D721Med (cell line): ENCODE measurements around the gene NME8.

Source experiments
- DNase-seq: peaks from one replicate; pipeline ENCODE4 v3.0.0; 2011; ENCODE audit warnings: low spot score; ENCODE audit not compliant: insufficient read length
- FAIRE-seq: peaks from 2 replicates; lab custom pipeline; 2011; peaks lifted over from hg19 to GRCh38; lab: Jason Lieb, UNC
- TF ChIP-seq, protein P1 (sequence below): IDR thresholded peaks from 2 replicates; pipeline ENCODE4 v1.5.1; 2012; ENCODE audit warnings: mild to moderate bottlenecking, control low read depth; ENCODE audit not compliant: insufficient read depth; ENCODE audit errors: missing control alignments

Gene NME8

DNA sequence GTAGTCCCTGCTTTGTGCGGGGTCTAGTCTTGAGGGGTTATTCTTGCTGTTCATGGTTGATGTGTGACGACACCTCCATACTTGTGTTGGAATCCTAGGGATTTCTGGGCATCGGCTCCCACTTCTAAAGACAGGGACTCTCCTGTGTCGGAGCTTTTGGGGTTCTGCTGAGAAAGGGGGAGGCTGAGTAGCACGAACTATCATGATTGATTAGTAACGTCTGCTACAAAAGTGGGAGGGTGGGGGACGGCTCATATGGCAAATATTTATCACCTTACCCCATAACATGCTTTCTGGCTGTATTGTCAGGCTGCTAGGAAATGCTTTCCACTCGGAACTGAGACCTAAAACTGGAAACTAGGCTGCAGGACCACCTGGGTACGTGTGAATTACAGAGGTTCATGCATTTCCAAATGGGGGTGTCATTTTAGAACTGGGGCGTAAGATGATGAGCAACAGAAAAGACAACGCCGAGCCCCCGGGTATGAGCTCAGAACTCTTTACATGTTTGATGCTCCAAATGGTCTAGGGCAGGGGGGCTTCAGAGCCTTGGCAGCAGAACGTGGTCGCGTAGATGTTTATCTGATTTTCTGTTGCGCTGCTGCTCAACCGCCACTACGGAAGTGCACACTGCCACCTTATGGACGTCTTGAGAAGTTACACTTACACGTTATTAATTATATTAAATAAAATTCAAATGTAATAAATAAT, 15.1 kb upstream of the NME8 start:
- FAIRE-seq = no peak
- peak; percentile 22 for DNase-seq

DNA sequence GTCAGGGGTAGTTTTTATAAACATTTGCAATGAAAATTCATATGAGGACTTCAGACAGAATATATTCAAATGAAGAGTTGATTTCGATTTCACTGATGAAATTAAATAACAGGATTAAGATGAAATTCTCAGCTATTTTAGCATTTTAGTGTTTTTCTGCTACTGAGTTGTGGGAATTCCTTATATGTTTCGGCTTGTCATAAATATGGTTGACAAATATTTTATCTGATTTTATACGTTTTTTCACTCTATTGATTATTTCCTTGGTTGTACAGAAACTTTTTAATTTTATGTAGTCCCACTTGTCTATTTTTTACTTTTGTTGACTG, 14.6 kb upstream of the NME8 start:
- DNase-seq = no peak
- TF ChIP-seq, protein P1, sequence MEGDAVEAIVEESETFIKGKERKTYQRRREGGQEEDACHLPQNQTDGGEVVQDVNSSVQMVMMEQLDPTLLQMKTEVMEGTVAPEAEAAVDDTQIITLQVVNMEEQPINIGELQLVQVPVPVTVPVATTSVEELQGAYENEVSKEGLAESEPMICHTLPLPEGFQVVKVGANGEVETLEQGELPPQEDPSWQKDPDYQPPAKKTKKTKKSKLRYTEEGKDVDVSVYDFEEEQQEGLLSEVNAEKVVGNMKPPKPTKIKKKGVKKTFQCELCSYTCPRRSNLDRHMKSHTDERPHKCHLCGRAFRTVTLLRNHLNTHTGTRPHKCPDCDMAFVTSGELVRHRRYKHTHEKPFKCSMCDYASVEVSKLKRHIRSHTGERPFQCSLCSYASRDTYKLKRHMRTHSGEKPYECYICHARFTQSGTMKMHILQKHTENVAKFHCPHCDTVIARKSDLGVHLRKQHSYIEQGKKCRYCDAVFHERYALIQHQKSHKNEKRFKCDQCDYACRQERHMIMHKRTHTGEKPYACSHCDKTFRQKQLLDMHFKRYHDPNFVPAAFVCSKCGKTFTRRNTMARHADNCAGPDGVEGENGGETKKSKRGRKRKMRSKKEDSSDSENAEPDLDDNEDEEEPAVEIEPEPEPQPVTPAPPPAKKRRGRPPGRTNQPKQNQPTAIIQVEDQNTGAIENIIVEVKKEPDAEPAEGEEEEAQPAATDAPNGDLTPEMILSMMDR = no peak
- no peak for FAIRE-seq

More for the DNA sequence above, 15.1 kb upstream of the NME8 start:
- TF ChIP-seq, protein P1 = peak; percentile 61

DNA sequence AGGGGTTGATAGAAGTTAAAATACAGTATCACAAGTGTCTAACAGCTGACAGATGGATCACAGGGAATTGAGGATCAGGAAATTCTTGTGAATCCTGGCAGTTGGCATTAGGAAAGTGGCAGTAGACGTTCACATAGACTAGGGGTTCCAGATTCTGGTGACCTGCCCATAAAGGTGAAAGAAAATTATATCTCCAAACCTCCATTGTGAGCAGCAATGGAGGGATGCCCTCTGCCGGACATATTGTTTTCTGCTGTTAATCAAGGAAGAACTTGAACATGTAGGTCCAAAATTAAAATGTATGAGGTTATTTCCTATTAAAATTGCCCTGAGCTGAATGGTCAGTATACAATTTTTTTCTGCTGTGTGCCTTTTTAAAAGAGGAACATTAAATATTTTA, 5.1 kb downstream of the NME8 start:
- FAIRE-seq = no peak
- TF ChIP-seq, protein P1 = peak; percentile 36
- no peak for DNase-seq

DNA sequence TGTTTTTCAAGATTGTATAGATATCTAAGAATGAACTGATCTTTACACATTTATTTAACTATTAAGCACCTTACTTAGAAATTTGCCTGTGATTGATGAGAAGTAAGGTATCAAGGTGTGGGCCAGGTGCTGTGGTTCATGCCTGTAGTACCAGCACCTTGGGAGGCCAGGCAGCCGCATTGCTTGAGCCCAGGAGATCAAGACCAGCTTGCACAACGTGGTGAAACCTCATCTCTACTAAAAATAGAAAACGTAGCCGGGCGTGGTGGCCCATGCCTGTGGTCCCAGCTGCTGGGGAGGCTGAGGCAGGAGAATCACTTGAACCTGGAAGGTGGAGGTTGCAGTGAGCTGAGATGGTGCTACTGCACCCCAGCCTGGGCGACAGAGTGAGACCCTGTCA, 33.7 kb downstream of the NME8 start:
- DNase-seq = no peak
- TF ChIP-seq, protein P1 = no peak
- FAIRE-seq = no peak

DNA sequence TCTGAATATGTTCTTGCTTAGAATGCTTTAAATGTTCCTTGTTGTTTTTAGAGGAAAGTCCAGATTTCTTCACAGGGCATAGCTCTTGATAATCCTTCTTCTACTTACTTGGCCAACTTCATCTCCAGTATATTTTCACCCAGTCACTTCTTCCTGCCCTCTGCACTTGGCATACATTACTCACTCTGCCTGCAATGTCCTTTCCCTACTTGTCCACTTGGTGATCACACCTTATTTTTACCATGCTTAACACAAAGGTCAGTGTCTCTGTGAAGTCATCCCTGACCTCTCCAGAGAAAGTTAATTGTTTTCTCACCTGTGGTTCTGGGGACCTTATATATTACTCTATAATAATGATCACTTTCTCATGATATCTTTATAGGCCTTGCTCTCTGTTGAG, 45.0 kb downstream of the NME8 start:
- FAIRE-seq = no peak

DNA sequence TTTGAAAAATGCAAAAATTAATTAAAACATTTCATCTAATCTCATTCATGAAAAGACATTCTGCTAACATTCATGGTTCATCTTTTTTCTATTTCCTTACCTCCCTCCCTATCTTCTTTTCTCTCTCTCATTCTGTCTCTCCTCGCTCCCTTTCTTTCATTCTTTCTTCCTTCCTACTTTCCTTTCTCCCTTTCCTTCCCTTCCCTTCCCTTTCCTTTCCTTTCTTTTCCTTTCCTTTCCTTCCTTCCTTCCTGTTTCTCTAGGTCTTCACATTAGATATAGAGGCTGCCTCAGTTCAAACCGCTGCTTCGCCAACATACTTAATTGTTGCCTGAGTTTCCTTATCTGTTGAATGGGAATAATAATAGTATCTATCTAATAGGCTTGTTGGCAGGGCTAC, 46.3 kb downstream of the NME8 start:
- DNase-seq (no peak), FAIRE-seq (no peak)
- TF ChIP-seq, protein P1 = no peak

More for the DNA sequence above, 45.0 kb downstream of the NME8 start:
- no peak for DNase-seq
- TF ChIP-seq, protein P1 = no peak

DNA sequence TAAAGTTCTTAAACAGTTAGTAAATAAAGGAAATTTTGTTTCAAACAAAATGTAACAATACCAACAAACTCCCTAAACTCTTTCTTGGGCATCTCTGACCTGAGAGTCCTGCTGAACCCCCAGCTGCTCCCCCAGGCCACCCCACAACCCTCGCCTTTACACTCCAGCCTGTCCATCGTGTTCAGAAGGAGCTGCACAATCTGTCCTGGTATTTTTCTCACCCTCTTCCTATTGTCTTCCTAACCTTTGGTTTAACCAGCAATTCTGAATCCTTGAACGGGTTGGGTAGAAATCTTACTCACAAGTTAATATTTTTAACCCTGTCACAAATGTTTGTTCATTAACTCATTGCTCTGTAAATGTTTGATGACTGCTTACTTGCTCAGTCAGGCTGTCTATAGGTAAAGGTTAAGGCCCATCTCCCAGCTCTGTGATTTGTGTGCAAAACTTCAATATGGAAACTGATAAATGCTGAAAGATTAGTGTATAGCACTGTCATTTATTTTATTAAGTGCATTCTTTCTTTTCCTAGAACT, 51.4 kb downstream of the NME8 start:
- TF ChIP-seq, protein P1 = no peak
- DNase-seq = no peak
- FAIRE-seq = no peak
